GM21528 (cell line): ENCODE measurements around the gene LRRC9.
A peak's percentile ranks its signal among the peaks of the same experiment; 100 is the strongest.

Experiments used
- ATAC-seq: cut with Tn5 transposase; IDR thresholded peaks from one replicate; pipeline ENCODE4 v1.9.1; 2021; ENCODE audit warnings: mild to moderate bottlenecking, moderate library complexity; ENCODE audit not compliant: unreplicated experiment, low FRiP score

The LRRC9 gene

DNA sequence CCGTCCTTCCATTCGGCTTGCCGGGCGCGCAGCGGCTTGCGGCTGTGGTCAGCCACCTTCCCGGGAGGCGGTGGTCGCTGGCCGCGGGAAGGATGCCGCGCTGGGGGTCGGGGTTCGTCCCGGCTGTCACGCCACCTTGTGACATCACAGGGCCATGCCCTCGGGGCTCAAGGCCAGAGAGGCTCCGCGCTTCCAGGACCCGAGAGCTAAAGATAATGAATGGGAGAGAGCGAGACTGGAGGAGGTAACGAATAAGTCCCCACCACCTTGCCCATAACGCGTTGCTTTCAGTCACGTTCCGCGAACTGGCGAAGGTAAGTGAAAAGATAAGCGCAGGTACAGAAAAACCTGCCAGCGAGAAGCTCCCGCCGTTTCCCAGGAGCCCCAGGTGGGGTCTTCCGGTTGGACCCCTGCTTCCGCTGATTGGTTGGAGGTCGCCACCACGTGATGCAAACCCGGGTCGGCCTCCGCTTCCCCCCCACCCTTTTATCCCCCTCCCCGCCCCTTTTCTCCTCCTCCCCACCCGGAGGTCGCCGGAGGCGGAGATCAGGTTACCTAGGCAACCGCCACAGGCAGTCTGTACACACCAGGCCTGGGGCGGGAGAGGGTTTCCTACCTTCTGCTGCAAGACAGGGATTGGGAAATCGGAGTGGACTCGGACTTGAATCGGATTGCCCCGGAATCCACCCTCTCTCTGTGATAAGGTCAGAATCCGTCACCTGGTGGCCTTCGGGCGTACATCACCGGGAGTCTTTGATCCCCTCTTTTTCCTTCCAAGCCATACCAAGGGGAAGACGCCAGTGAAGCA is at the start of gene LRRC9:
TSS of gene LRRC9 (plus strand) at position 575 of the 808 bp plus-strand sequence.
- ATAC-seq: no peak

DNA sequence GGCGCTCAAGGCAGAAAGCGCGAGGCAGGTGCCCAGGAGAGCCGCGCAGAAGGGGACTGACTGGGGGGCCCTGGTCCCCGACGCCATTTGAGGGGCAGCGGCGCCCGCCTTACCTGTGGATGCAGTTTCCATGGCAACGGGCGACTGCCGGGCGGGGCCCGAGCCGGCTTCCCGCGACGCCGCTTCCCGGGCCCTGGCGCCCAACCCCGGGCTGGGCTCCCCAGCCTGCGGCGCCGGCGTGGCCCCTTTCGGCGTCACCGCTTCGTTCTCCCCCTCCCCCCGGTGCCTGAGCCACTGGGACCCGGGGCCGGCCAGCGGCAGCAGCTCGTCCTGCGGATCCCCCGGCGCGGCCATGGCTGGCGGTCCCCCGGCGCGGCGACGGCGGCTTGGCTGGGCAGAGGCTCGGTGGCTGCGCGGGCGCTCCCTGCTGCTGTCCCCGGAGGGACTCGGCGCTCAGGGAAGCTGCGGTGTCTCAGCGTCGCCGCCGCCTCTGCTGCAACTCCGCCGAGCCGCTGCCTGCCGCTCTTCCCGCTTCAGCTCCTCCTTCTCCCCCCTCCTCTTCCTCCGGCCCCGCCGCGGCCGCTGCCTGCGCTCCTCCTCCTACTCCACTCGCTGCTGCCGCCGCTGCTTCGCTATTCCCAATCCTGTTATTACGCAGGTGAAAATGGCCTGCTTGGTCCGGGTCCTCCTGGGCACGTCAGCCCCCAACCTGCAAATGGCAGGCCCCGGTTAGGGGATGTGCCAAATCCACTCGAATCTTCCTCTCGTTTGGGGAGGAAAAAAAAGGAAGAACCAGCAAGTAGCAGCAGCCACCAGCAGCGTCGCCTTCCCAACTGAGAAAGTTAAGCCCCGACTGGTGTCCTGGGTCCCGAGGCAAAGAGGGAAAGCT is 49.4 kb upstream of the LRRC9 start, which contains the start of gene RTN1:
TSS of gene RTN1 (minus strand) at position 500 of the 889 bp plus-strand sequence. CDS start at position 354, 146 bp downstream.
- peak; percentile 86 for ATAC-seq

DNA sequence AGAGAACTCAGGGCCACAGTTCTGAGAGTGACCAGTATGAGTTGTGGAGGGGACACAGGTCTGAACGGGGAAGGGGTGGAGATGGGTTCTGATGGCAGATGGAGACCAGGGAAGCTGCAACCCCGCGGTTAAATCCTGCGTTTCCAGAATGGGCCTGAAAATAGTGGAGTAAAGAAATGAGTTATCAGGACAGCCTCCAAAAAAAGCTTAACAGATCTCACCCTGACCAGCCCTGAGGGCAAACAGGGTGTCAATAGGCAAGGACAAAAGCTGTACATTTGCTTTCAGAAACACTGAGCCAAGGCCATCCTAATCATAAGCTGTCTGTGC is 48.8 kb upstream of the LRRC9 start:
- ATAC-seq: no peak

DNA sequence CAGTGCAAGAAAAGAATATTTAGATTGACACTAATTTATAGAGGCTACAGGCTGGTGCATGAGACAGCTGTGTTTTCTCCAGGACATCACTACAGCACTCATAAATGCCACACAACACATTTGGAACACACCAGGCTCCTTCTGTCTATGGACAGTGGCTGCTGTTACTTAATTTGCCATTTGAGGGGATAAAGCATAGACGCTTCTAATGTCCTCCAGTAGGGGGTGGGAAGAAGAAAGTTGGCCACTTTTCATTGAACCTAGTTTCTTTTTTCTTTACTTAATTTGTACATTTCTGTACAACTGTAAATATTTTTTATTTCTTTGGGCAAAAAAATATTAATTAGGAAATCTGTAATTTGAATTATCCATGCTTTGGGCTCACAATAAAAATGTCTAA is 37.0 kb upstream of the LRRC9 start:
- ATAC-seq: no peak

DNA sequence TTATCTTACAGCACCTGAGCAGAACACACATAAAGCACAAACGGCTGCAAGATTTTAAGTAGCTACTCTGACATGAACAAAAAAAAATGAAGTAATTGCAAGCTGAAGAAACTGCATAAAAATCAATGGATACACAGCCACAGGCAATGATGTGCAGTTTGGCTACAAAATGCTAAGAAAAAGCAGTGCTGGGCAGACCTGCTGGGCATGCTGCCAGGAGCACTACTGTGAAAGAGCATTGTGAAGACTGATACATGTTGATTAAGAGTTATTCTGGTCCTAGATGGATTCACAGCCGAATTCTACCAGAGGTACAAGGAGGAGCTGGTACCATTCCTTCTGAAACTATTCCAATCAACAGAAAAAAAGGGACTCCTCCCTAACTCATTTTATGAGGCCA is 29.3 kb upstream of the LRRC9 start:
- no peak for ATAC-seq

DNA sequence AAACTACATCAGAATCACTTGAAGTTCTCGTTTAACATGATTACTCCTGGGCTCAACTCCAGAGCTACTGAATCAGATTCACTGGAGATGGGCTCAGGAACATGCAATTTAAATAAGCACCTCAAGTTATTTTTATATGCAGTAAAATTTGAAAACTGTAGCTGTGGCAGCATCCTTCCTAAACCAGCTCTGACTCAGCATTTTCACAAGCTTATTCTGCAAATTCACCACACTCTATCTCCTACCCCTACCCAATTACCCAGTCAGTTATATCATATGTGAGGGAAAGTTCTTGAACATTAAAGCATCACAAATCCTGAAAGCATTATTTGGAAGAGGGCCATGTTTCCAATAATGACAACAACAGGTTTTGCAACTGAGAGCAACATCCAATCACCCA is 24.2 kb upstream of the LRRC9 start:
- ATAC-seq: no peak

DNA sequence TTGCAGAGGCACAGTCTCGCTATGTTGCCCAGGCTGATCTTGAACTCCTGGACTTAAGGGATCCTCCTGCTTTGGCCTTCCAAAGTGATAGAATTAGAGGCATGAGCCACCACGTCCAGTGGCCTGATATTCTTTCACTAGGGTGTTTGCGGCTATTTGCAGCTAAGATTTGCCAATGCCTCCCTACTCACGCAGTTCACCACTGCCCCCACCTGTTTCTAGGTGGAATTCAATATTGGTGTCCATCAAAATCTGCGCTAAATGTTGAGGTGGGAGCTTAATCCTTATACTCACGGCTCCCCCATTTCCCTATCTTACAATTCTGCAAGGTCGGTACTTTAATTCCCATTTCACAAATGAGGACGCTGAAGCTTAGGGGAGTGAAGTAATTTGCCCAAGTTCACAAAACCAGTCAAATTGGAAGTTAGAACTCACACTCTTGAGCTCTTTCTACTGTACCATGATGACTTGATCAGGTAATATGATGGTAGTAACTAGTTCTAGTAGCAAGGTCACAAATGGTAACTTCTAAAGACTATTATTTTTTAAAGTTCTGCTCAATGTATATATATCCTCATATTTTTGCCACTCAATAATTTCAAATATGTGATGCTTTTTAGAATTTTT is 22.1 kb upstream of the LRRC9 start:
- ATAC-seq: no peak

DNA sequence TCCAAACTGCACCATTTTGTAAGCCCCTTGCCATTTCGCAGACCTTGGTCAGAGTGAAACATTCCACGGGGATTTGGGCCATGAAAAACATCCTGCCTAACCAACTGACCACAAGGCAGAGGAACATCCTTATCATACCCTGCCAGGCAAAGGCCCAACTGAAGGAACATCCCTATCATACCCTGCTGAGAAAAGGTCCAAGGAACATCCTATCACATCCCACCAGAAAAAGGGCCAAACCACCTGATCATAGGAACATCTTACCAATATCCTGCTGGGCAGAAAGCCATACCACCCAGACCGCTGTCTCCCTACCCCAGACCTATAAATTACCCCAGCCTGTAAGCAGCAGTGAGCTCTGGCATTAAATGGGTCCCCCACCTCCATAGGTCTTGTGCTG is 19.4 kb upstream of the LRRC9 start:
- ATAC-seq: no peak

DNA sequence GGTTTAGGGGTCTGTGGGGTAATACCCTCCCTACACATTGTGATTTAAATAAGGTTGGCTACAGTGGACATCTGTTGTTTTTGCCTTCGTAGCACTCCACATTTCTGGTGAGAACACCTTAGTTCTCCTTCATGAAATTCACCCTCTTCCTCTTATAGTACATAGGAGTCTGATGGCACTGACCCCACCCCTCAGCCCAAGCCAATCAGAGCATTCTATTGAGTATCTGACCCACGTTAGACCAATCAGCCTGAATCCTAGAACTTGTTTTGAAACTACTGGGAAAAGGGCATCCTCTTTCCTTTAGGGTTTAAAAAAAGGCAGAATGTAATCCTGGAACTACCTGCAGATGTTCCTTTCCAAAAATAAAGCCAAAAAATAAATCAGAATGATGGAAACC is 15.8 kb upstream of the LRRC9 start:
- ATAC-seq: no peak

DNA sequence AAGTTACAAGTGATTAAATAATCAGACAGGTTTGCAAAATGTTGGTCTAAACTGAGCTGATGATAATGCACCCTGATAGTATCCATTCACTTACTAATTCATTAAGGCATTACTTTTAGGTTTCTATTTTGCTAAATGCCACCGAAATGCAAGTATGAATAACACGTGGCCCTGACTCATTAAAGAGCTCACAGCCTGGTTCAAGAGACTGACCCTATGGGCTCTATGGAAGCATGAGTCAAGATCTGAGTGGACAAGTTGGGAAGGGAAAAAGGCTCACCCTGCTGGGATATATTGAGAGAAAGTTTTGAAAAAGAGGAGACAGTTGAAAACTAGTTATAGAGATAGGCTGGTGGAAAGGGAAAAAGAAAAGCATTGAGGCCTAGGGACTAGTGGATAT is 14.8 kb upstream of the LRRC9 start:
- ATAC-seq: no peak

DNA sequence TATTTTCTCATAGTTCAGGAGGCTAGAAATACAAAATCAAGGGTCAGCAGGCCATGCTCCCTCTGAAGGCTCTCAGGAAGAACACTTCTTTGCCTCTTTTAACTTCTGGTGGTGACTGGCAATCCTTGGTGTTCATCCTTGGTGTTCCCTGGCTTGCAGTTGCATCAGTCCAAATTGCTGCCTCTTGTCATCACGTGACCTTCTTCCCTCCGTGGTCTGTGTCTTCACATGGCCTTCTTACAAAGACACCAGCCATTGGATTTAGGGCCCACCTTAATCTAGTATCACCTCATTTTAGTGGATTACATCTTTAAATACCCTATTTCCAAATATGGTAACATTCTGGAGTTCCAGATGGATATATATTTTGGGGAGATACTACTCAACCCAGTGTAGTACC is 7.5 kb upstream of the LRRC9 start:
- no peak for ATAC-seq

DNA sequence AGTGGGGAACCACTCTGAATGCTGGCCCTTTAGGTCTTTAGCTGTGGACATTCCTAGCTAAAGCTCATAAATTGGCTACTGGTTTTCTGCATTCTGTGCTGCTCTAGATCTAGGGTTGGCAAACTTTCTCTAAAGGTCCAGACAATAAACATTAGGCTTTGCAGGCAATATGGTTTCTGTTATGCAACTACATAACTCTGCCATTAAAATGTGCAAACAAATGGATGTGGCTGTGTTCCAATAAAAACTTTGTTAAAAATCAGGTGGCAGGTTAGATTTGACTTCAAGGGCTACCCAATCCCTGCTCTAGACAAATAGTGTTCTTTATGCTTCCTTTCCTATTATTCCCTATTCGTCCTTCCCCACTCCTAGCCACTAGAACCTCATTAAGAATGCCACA is 6.8 kb upstream of the LRRC9 start:
- ATAC-seq: no peak

DNA sequence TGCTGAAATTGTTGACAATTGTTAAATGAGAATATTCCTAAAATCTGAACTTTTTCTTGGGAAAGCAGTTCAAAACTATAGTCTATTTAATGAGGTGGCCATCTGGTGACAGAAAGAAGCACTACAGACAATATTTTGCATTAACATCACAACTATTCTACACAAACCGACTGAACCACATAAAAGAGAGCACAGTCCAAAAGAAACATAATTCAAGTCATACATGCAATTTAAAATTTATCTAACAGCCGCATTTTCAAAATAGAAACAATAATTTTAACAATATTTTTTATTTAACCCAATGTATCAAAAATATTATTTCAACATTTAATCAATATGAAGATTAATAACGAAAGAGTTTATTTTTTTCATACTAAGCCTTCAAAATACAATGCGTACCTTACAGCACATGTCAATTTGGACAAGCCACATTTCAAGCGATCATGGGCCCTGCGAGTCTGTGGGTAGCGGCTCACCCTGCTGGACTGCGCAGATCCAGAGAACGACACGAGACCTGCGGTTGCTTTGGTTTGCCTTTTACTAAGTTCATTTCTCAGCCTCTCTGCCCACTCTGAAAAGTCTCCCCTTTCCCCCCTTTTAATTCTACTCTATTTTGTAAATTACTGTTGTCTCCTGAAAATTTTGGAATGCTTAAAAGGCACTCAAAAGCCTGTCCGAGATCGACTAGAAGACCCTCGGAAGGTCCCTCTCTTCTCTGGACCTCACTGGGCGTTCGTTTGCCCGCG is 947 bp upstream of the LRRC9 start:
- ATAC-seq: no peak

DNA sequence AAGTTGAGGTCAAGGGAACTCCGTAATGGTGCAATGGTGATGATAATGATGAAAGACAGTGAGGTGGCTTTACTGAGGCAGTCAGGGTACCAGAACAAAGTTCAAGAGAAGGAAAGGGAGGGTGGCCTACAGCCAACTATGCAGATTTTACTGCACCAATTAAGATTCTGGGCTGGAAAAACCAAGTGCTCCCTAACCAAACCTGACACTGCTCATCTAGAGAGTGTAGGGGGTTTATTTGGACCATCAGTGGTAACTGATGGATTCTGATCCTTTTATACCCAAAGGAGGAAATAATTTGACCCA is 387 bp downstream of the LRRC9 start:
- no peak for ATAC-seq

DNA sequence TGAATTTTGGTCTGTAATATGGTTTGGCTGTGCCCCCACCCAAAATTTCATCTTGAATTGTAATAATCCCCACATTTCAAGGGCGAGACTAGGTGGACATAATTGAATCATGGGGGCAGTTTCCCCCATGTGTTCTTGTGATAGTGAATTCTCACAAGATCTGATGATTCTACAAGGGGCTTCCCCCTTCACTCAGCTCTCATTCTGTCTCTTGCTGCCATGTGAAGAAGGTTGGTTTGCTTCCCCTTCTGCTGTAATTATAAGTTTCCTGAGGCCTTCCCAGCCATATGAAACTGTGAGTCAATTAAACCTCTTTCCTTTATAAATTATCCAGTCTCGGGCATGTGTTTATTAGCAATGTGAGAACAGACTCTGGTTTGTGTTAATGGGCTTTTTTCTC is 5.9 kb downstream of the LRRC9 start:
- no peak for ATAC-seq

DNA sequence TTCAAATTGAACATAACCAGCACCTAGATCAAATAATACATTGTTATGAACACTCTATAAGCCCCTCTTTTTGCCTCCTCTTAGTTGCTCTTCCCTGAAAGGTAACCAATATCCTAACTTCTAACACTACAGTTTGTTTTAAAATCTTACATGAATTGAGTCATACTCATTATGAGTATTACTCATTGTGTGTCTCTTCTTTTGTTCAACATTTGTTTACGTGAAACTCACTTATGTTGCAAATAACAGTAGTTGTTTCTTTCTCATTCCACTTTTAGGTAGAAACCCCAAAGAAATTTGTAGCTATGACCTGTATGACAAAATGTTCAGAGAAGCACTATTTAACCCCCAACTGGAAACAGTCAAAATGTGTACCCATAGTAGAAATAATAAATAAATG is 6.6 kb downstream of the LRRC9 start:
- no peak for ATAC-seq

DNA sequence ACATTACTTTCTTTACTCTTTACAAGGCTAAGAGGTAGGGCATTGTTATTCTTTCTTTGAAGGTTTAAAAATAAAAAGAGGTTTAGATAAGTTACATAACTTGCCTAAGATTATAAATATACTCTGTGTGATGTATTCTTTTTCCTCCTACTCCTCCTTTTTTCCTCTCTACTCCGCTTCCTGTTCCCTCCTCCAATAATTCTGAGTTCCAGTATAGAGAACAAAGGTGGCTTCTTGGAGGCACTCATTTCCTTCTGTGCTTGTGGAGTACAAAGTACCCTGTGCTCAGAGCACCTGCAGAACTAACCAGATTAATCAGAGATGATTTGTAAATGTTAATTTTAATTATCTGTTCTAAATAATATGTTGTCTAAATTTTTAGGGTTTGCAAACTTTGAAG is 11.3 kb downstream of the LRRC9 start:
- no peak for ATAC-seq

DNA sequence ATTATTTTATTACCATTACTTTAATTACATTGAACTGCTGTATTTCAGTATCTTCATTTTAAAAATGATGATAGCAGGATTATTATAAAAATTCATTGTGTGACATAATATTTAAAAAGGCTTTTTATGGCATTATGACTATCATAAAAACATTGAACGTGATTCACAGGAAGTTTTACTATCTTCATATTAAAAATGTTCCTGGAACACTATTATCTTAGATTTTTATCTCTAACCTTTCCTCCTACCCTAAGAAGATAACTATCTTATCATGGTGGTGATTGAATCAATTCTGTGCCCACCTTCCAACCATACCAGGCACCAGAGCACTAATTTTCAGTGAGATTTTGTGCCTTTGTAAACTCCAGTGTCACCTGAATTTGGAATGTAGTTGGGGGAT is 16.2 kb downstream of the LRRC9 start:
- no peak for ATAC-seq

DNA sequence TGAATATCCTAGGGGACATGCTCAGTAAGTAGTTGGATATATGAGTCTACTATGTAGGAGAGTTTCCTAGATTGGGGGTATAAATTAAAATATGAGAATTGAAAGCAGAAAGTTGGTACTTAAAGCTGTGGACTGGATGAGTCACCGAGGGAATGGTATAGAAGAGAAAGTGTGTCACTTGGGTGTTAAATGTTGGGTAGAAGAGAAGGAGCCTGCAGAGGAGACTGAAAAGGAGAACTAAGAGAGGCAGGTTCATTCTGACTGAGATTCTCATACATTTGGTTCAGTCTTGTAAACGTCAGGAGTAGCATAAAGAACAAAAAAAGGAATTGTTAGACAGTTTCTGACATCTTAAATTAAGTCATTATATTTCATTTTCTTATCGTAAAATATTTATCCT is 19.9 kb downstream of the LRRC9 start:
- ATAC-seq: no peak

DNA sequence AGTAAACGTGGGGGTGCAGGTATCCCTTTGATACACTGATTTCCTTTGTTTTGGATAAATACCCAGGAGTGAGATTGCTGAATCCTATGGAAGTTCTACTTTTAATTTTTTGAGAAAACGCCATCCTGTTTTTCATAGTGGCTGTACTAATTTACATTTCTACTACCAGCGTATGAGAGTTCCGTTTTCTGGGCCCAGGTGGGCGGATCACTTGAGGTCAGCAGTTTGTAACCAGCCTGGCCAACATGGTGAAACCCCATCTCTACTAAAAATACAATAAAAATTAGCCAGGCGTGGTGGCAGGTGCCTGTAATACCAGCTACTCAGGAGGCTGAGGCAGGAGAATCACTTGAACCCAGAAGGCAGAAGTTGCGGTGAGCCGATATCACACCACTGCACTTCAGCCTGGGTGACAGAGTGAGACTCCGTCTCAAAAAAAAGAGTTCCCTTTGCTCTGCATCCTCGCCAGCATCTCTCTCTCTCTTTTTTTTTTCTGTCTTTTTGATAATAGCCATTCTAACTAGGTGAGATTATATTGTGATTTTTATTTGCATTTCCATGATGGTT is 22.4 kb downstream of the LRRC9 start:
- peak; percentile 51 for ATAC-seq

DNA sequence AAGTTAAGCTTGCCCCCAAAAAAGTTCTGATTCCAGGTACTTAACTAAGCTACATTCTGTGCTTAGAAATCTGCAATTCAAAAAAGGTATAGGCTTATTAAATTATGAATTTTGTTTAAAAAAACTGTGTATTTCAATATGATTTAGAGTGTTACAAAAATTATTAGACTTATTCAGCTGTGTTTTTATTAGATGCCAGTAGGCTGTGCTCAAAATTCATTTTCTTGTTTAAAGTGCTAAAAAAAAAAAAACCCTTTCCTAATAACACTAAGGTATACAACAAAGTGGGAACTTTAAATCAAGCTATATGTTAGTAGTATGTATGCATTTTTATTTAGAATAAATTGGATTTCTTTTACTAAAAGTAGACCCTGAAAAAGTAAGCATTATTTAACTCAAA is 25.0 kb downstream of the LRRC9 start:
- no peak for ATAC-seq
